HepG2 (cell line): ENCODE data around the gene SIK3. TPM values are rescaled to one million over a fixed set of nuclear protein-coding genes. Genes with fewer than 3 reads are reported as not detected.

Experiments used
- ATAC-seq: fragments of 200-7000 bp; cut with Tn5 transposase; 3 replicates; pipeline ENCODE4 v1.9.1; 2020; ENCODE audit warnings: mild to moderate bottlenecking, moderate library complexity
- BruUV-seq: library from RNA; stranded (reverse); fragments of 400-500 nt; replicated peaks from 2 replicates; lab custom pipeline; 2021; lab: Mats Ljungman, UMichigan
- CTCF ChIA-PET: fragments of 300-600 bp; formaldehyde crosslinking; extraction: SDS; loops from one replicate; lab custom pipeline; 2021; ENCODE audit warnings: low total read pairs, inconsistent platforms, low intra/inter-chr PET ratio; lab: Yijun Ruan, JAX
- POLR2A ChIA-PET: fragments of 350-600 bp; sonication (Branson Sonifier 250); formaldehyde crosslinking; loops from one replicate; lab custom pipeline; 2020; ENCODE audit warnings: antibody characterized with exemption, inconsistent platforms; lab: Yijun Ruan, JAX
- DNase-seq: peaks from one replicate; pipeline ENCODE4 v3.0.0-alpha.2; 2015; ENCODE audit warnings: low spot score
- FAIRE-seq: peaks from 3 replicates; lab custom pipeline; 2011; peaks lifted over from hg19 to GRCh38; lab: Jason Lieb, UNC
- H2AFZ ChIP-seq: one replicate; pipeline ENCODE4 v1.6.1; 2011; ENCODE audit warnings: low read length, inconsistent platforms
- H3K27ac ChIP-seq: fragments of 300-600 bp; 3 replicates; pipeline ENCODE4 v1.8.0; 2011; ENCODE audit warnings: mixed run types, mild to moderate bottlenecking, mixed read lengths, low read length, inconsistent platforms; ENCODE audit not compliant: insufficient read depth; ENCODE audit errors: extremely low read length
- H3K27me3 ChIP-seq, 2 experiments: fragments of 200-600 bp in 1 of 2; 2 replicates in 1 of 2; 3 replicates in 1 of 2; pipeline versions ENCODE4 v1.6.0 to v1.8.0; 2011; ENCODE audit warnings: low read length in 2 of 2, mild to moderate bottlenecking in 2 of 2, moderate library complexity in 2 of 2, inconsistent platforms in 1 of 2; ENCODE audit not compliant: insufficient read depth in 2 of 2, control insufficient read depth in 1 of 2
- H3K36me3 ChIP-seq, 2 experiments: fragments of 200-600 bp in 1 of 2; replicated peaks in 1 of 2; 2 replicates in 1 of 2; 3 replicates in 1 of 2; pipeline versions ENCODE4 v1.5.1 to v1.8.0; 2011; ENCODE audit warnings: low read length in 2 of 2, inconsistent platforms in 1 of 2; ENCODE audit not compliant: insufficient read depth in 2 of 2, control insufficient read depth in 1 of 2
- H3K4me1 ChIP-seq: 2 replicates; pipeline ENCODE4 v1.5.1; 2012; ENCODE audit warnings: low read length, inconsistent platforms; ENCODE audit not compliant: insufficient read depth
- H3K4me2 ChIP-seq: 2 replicates; pipeline ENCODE4 v1.6.0; 2011; ENCODE audit warnings: low read depth, low read length, inconsistent platforms
- H3K4me3 ChIP-seq, 3 experiments: fragments of 200-600 bp in 1 of 3; sonication (generic), shearing (Covaris generic) in 1 of 3; replicated peaks in 1 of 3; 2 replicates each; pipeline ENCODE4 v1.5.1; 2011 to 2016; ENCODE audit warnings: low read length in 3 of 3, inconsistent platforms in 2 of 3, low read depth in 2 of 3, mild to moderate bottlenecking in 2 of 3, control low read depth in 1 of 3, mixed read lengths in 1 of 3; ENCODE audit not compliant: insufficient read depth in 1 of 3
- H3K79me2 ChIP-seq: one replicate; pipeline ENCODE4 v1.6.1; 2011; ENCODE audit warnings: low read length, inconsistent platforms; ENCODE audit not compliant: insufficient read depth
- H3K9ac ChIP-seq: 2 replicates; pipeline ENCODE4 v1.6.0; 2011; ENCODE audit warnings: mild to moderate bottlenecking, low read depth, low read length, inconsistent platforms; ENCODE audit not compliant: insufficient read depth
- H3K9me3 ChIP-seq: 2 replicates; pipeline ENCODE4 v1.5.1; 2012; ENCODE audit warnings: mild to moderate bottlenecking, low read length
- H4K20me1 ChIP-seq: 2 replicates; pipeline ENCODE4 v1.6.0; 2011; ENCODE audit warnings: inconsistent platforms, mild to moderate bottlenecking, low read length, moderate library complexity; ENCODE audit not compliant: insufficient read depth
- AHDC1 ChIP-seq: sonication (generic); formaldehyde crosslinking; IDR thresholded peaks from 2 replicates; pipeline ENCODE4 v1.5.1; 2020; ENCODE audit warnings: mild to moderate bottlenecking, missing genetic modification reagents, borderline replicate concordance
- AKAP8 ChIP-seq: sonication (generic); formaldehyde crosslinking; IDR thresholded peaks from 2 replicates; pipeline ENCODE4 v1.5.1; 2020; ENCODE audit warnings: mild to moderate bottlenecking, missing genetic modification reagents
- HNF4G ChIP-seq, 2 experiments: sonication (generic) in 1 of 2; formaldehyde crosslinking in 1 of 2; IDR thresholded peaks; 2 replicates each; pipeline versions ENCODE4 v1.4.0 to v1.6.1; 2011 to 2020; ENCODE audit warnings: borderline replicate concordance in 2 of 2, low read depth in 2 of 2, mild to moderate bottlenecking in 2 of 2, low read length in 1 of 2, missing genetic modification reagents in 1 of 2, moderate library complexity in 1 of 2
- IKZF5 ChIP-seq: IDR thresholded peaks from 2 replicates; pipeline ENCODE4 v1.6.1; 2018; ENCODE audit warnings: missing genetic modification reagents, mild to moderate bottlenecking, missing compliant biosample characterization
- KDM6A ChIP-seq: IDR thresholded peaks from 2 replicates; pipeline ENCODE4 v1.6.1; 2016; ENCODE audit warnings: low read depth
- PHF8 ChIP-seq: sonication (generic); formaldehyde crosslinking; IDR thresholded peaks from 2 replicates; pipeline ENCODE4 v1.5.0; 2020; ENCODE audit warnings: missing genetic modification reagents
- SAP130 ChIP-seq: IDR thresholded peaks from 2 replicates; pipeline ENCODE4 v1.6.1; 2016; ENCODE audit warnings: low read depth
- SMC3 ChIP-seq: IDR thresholded peaks from 2 replicates; pipeline ENCODE4 v1.6.1; 2011; ENCODE audit warnings: low read length, improper control_type of control experiment
- TEAD2 ChIP-seq: sonication (generic); formaldehyde crosslinking; IDR thresholded peaks from 2 replicates; pipeline ENCODE4 v1.9.0; 2021; ENCODE audit warnings: missing genetic modification reagents
- ZIK1 ChIP-seq: sonication (generic); formaldehyde crosslinking; IDR thresholded peaks from 2 replicates; pipeline ENCODE4 v1.5.0; 2020; ENCODE audit warnings: mild to moderate bottlenecking, low read depth, missing genetic modification reagents, borderline replicate concordance
- ZNF264 ChIP-seq: sonication (generic); formaldehyde crosslinking; IDR thresholded peaks from 2 replicates; pipeline ENCODE4 v1.4.0; 2020; ENCODE audit warnings: missing genetic modification reagents
- ZNF431 ChIP-seq: sonication (generic); formaldehyde crosslinking; IDR thresholded peaks from 2 replicates; pipeline ENCODE4 v1.9.0; 2022; ENCODE audit warnings: missing genetic modification reagents, low read depth, mild to moderate bottlenecking, borderline replicate concordance
- ZNF615 ChIP-seq: sonication (generic); formaldehyde crosslinking; IDR thresholded peaks from 2 replicates; pipeline ENCODE4 v1.5.0; 2020; ENCODE audit warnings: mild to moderate bottlenecking, missing genetic modification reagents, borderline replicate concordance
- ZSCAN12 ChIP-seq: sonication (generic); formaldehyde crosslinking; IDR thresholded peaks from 2 replicates; pipeline ENCODE4 v1.9.0; 2021; ENCODE audit warnings: mild to moderate bottlenecking, missing genetic modification reagents
- WGBS: methylation state at CpG from one replicate; pipeline ENCODE4 v1.1.6; 2017; ENCODE audit warnings: low lambda C conversion rate; 5-methylcytosine and 5-hydroxymethylcytosine counted together
- in situ Hi-C: cut with HindIII; loops from 2 replicates; pipeline ENCODE4 v1.10.0; 2017; ENCODE audit warnings: low pct_unique_long_range_greater_than_20kb; ENCODE audit not compliant: extremely low pct_ligation_motif_present
- intact Hi-C: fragments of 100-400 bp; cut with micrococcal nuclease; formaldehyde crosslinking; loops from one replicate; pipeline ENCODE4 v1.10.0; 2022; ENCODE audit not compliant: unreplicated experiment
- polyA plus RNA-seq, 8 experiments: library from polyadenylated mRNA; depleted of rRNA in 3 of 8; stranded (reverse) in 7 of 8; unstranded in 1 of 8; fragments of >200 nt; fragmentation: Illumina TruSeq in 4 of 8; extraction: Trizol in 4 of 8; gene quantifications; 2 replicates each; pipeline versions ENCODE4 v1.2.1 to v1.2.3, GENCODE V29; 2011 to 2016; ENCODE audit warnings: low read depth in 4 of 8, missing spikeins in 1 of 8, mixed read lengths in 1 of 8; ENCODE audit not compliant: insufficient read depth in 1 of 8
- total RNA-seq, 5 experiments: library from RNA; depleted of rRNA; stranded (reverse); fragments of >200 nt; fragmentation: Illumina TruSeq; extraction: Trizol; gene quantifications; 2 replicates each; pipeline ENCODE4 v1.2.3, GENCODE V29; 2016; ENCODE audit warnings: low read depth in 1 of 5
- TF ChIP-seq, protein P1 (sequence below): sonication (generic); formaldehyde crosslinking; IDR thresholded peaks from 2 replicates; pipeline ENCODE4 v1.4.0; 2020; ENCODE audit warnings: mild to moderate bottlenecking, missing genetic modification reagents

SIK3 gene
- total and polyA plus RNA-seq, 2 of the 13 experiments (the other 11 are each of a cell fraction or from before 2014, with no cell fraction given) = 5.7 to 9.8 TPM

- Histone ChIP-seq H3K27me3 (no peaks in the 10 kb centered on the region; a peak in 1 of 5 replicates), H3K9ac (no peak overlapping the region), H3K27ac (no peak overlapping the region), H3K4me3 (no peak overlapping the region; a peak in 1 of 6 replicates), H3K4me1 (peaks cover 61% of the 10 kb centered on the region), H3K79me2 (peaks cover 90% of the 10 kb centered on the region), H3K9me3 (no peaks in the 10 kb centered on the region), H4K20me1 (peaks cover 79% of the 10 kb centered on the region), H3K36me3 (0 out of 5 replicates have a peak, but pooled peaks cover 0 to 1% of the 10 kb centered on the region in 2 experiments), H2AFZ (no peak overlapping the region), H3K4me2 (peak overlapping the region; percentile 57)
- POLR2A ChIA-PET = interaction anchor here (1.1 to 1.5 kb wide), 2 partner anchors 15 to 257 kb away, joined by 3 to 7 read pairs; no protein-coding TSS in a partner anchor
- no TSS peak for BruUV-seq
- CTCF ChIA-PET = no interaction called here
- intact Hi-C loops (no loop called here), in situ Hi-C loops (loop anchor here (10.0 kb wide), 1 partner anchor 298 kb away; the partner anchor contains the start of gene APOA5)
- no peak for ATAC-seq
- no peak for DNase-seq
- WGBS = 7% methylated on average over 5 of the region's 5 CpGs
- FAIRE-seq = no peak
- no peak for TF ChIP-seq AKAP8 (CRISPR knock-in tag)
- no peak for TF ChIP-seq SMC3
- TF ChIP-seq KDM6A (CRISPR knock-in tag) = no peak
- no peak for TF ChIP-seq ZNF264
- no peak for TF ChIP-seq TEAD2
- TF ChIP-seq AHDC1 = peak; percentile 46; the same call in 1 of the 2 replicates
- TF ChIP-seq HNF4G (IDR thresholded peaks at IDR 0.05; ENCODE audit: borderline replicate concordance, low read depth, low read length) = 0 out of 2 replicates have a peak, but pooled peaks have one; percentile 10
- TF ChIP-seq HNF4G (CRISPR knock-in tag; IDR thresholded peaks at IDR 0.05; ENCODE audit: borderline replicate concordance, low read depth) = no peak
- TF ChIP-seq, protein P1, sequence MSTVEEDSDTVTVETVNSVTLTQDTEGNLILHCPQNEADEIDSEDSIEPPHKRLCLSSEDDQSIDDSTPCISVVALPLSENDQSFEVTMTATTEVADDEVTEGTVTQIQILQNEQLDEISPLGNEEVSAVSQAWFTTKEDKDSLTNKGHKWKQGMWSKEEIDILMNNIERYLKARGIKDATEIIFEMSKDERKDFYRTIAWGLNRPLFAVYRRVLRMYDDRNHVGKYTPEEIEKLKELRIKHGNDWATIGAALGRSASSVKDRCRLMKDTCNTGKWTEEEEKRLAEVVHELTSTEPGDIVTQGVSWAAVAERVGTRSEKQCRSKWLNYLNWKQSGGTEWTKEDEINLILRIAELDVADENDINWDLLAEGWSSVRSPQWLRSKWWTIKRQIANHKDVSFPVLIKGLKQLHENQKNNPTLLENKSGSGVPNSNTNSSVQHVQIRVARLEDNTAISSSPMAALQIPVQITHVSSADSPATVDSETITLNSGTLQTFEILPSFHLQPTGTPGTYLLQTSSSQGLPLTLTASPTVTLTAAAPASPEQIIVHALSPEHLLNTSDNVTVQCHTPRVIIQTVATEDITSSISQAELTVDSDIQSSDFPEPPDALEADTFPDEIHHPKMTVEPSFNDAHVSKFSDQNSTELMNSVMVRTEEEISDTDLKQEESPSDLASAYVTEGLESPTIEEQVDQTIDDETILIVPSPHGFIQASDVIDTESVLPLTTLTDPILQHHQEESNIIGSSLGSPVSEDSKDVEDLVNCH (CRISPR knock-in tag) = no peak
- no peak for TF ChIP-seq ZSCAN12
- no peak for TF ChIP-seq PHF8 (CRISPR knock-in tag)
- peak; percentile 44 for TF ChIP-seq SAP130
- no peak for TF ChIP-seq ZNF431 (CRISPR knock-in tag)
- TF ChIP-seq ZNF615 = no peak
- no peak for TF ChIP-seq ZIK1 (CRISPR knock-in tag)
- peak; percentile 33; the same call in 1 of the 2 replicates for TF ChIP-seq IKZF5
Observed at GRCh38 chr11:117092951-117093590, 5.2 kb downstream of the SIK3 start.
